Sigmoid colon (tissue), 7 donors: ENCODE data around the gene HTR6. TPM values are rescaled to one million over a fixed set of nuclear protein-coding genes. Genes with fewer than 3 reads are reported as not detected.

Source experiments
- DNase-seq: peaks from one replicate; pipeline ENCODE4 v3.0.0-alpha.2; 2019
- H3K27ac ChIP-seq, 4 donors: fragments of 200-600 bp; sonication (generic); one replicate each; pipeline ENCODE4 v1.5.1; 2016 to 2019; ENCODE audit warnings: mild to moderate bottlenecking in 1 of 4
- H3K27me3 ChIP-seq, 3 donors: fragments of 200-600 bp; sonication (generic); one replicate each; pipeline ENCODE4 v1.5.1; 2019; ENCODE audit warnings: mild to moderate bottlenecking in 1 of 3
- H3K36me3 ChIP-seq, 4 donors: fragments of 200-600 bp; sonication (generic); one replicate each; pipeline ENCODE4 v1.5.1; 2016 to 2019
- H3K4me1 ChIP-seq, 4 donors: fragments of 200-600 bp; sonication (generic); one replicate each; pipeline ENCODE4 v1.5.1; 2017 to 2019
- H3K4me3 ChIP-seq, 4 donors: fragments of 200-600 bp; sonication (generic); one replicate each; pipeline ENCODE4 v1.5.1; 2017 to 2019; ENCODE audit warnings: mild to moderate bottlenecking in 2 of 4, moderate library complexity in 1 of 4
- H3K9me3 ChIP-seq, 4 donors: fragments of 200-600 bp in 3 of 4; sonication (generic) in 3 of 4; one replicate each; pipeline versions ENCODE4 v1.5.1 to v1.6.1; 2013 to 2019
- CTCF ChIP-seq, 4 experiments: fragments of 450-650 bp in 3 of 4; fragments of 200-600 bp in 1 of 4; IDR thresholded peaks; one replicate each; pipeline ENCODE4 v1.5.1; 2016 to 2019; ENCODE audit warnings: antibody characterized with exemption in 4 of 4, mild to moderate bottlenecking in 3 of 4, moderate library complexity in 2 of 4
- EP300 ChIP-seq, 4 donors: sonication (generic); formaldehyde crosslinking; IDR thresholded peaks; one replicate each; pipeline ENCODE4 v1.6.1; 2017; ENCODE audit warnings: antibody characterized with exemption in 4 of 4
- POLR2A ChIP-seq, 2 donors: fragments of 450-650 bp; IDR thresholded peaks; one replicate each; pipeline ENCODE4 v1.6.1; 2016; ENCODE audit warnings: antibody characterized with exemption in 2 of 2, mild to moderate bottlenecking in 2 of 2, moderate library complexity in 2 of 2
- POLR2AphosphoS5 ChIP-seq, 4 donors: sonication (generic); formaldehyde crosslinking; IDR thresholded peaks; one replicate each; pipeline ENCODE4 v1.6.1; 2017; ENCODE audit warnings: antibody characterized with exemption in 4 of 4
- WGBS, 2 donors: extraction: QIAGEN DNeasy Blood & Tissue Kit; methylation state at CpG; one replicate each; pipeline ENCODE4 v1.1.7; 2013; 5-methylcytosine and 5-hydroxymethylcytosine counted together
- intact Hi-C: fragments of 100-400 bp; cut with DNase I; formaldehyde crosslinking; loops from one replicate; pipeline ENCODE4 v1.15.1; 2023
- polyA plus RNA-seq, 3 donors: library from polyadenylated mRNA; stranded (reverse); fragments of 200-250 nt; gene quantifications; one replicate each; pipeline ENCODE4 v1.2.3, GENCODE V29; 2013
- total RNA-seq, 4 donors: library from RNA; depleted of rRNA; stranded (reverse); fragments of >200 nt; gene quantifications; one replicate each; pipeline ENCODE4 v1.1.0, GENCODE V29; 2016
- donor health status: healthy with polysubstance abuse.
- donor health status: Bipolar disorder and iron deficiency.
- donor health status: healthy.

The HTR6 gene
- total and polyA plus RNA-seq, 7 donors: 0.15 TPM; not detected in 6

- no peak for DNase-seq
- H3K27ac ChIP-seq: no peak overlapping the region
- peaks cover 0 to 22% (median 4%) of the 10 kb centered on the region in 4 donors for H3K36me3 ChIP-seq
- peaks cover 0 to 8% (median 7%) of the 10 kb centered on the region in 4 donors for H3K4me1 ChIP-seq
- no peaks in the 10 kb centered on the region for H3K27me3 ChIP-seq
- H3K9me3 ChIP-seq: no peaks in the 10 kb centered on the region
- intact Hi-C loops: loop anchor here (2.0 kb wide), 1 partner anchor 45 kb away; no protein-coding TSS in a partner anchor
- no peak for TF ChIP-seq POLR2AphosphoS5 (IDR thresholded peaks at IDR 0.05)
- no peak for TF ChIP-seq EP300 (IDR thresholded peaks at IDR 0.05)
- no peak for TF ChIP-seq POLR2A (IDR thresholded peaks at IDR 0.05)
- TF ChIP-seq CTCF (IDR thresholded peaks at IDR 0.05): no peak
- no peak overlapping the region for H3K4me3 ChIP-seq
- 85 to 91% methylated on average over 4 of the region's 4 CpGs for WGBS, 2 donors
Measured at GRCh38 chr1:19705464-19705863, 40.8 kb downstream of the HTR6 start.

GRCh38 chr1:19706136-19706535 lies 41.5 kb downstream of the HTR6 start:
- H3K36me3 ChIP-seq: peaks cover 0 to 20% (median 0%) of the 10 kb centered on the region in 4 donors
- 93 to 97% methylated on average over 4 of the region's 4 CpGs for WGBS, 2 donors
- no peak for DNase-seq
- peaks cover 0 to 8% (median 7%) of the 10 kb centered on the region in 4 donors for H3K4me1 ChIP-seq
- H3K27ac ChIP-seq: no peak overlapping the region
- no peaks in the 10 kb centered on the region for H3K27me3 ChIP-seq
- H3K4me3 ChIP-seq: no peak overlapping the region
- no peaks in the 10 kb centered on the region for H3K9me3 ChIP-seq
- no peak for TF ChIP-seq CTCF (IDR thresholded peaks at IDR 0.05)
- TF ChIP-seq POLR2AphosphoS5 (IDR thresholded peaks at IDR 0.05): no peak
- intact Hi-C loops: no loop called here

- no peaks in the 10 kb centered on the region for H3K9me3 ChIP-seq
- no peak for TF ChIP-seq POLR2AphosphoS5 (IDR thresholded peaks at IDR 0.05)
- no peak for TF ChIP-seq CTCF (IDR thresholded peaks at IDR 0.05)
- TF ChIP-seq POLR2A (IDR thresholded peaks at IDR 0.05): no peak
- no peak for TF ChIP-seq EP300 (IDR thresholded peaks at IDR 0.05)
- no peaks in the 10 kb centered on the region for H3K27me3 ChIP-seq
- intact Hi-C loops: no loop called here
- DNase-seq: no peak
- no peak overlapping the region for H3K27ac ChIP-seq
- H3K36me3 ChIP-seq: peaks cover 0 to 31% (median 0%) of the 10 kb centered on the region in 4 donors
- no peak overlapping the region for H3K4me3 ChIP-seq
- H3K4me1 ChIP-seq: peaks cover 0 to 8% (median 7%) of the 10 kb centered on the region in 4 donors
- WGBS, 2 donors: 93 to 95% methylated on average over 8 of the region's 8 CpGs
Measured at GRCh38 chr1:19708567-19709110, 44.0 kb downstream of the HTR6 start.

- no peak for DNase-seq
- Histone ChIP-seq H3K36me3 (peaks cover 0 to 34% (median 0%) of the 10 kb centered on the region in 4 donors), H3K4me1 (peaks cover 0 to 5% (median 4%) of the 10 kb centered on the region in 4 donors), H3K4me3 (no peak overlapping the region), H3K27ac (no peak overlapping the region), H3K27me3 (no peaks in the 10 kb centered on the region), H3K9me3 (no peaks in the 10 kb centered on the region)
- TF ChIP-seq POLR2AphosphoS5 (IDR thresholded peaks at IDR 0.05): no peak
- no peak for TF ChIP-seq EP300 (IDR thresholded peaks at IDR 0.05)
- no peak for TF ChIP-seq POLR2A (IDR thresholded peaks at IDR 0.05)
- no peak for TF ChIP-seq CTCF (IDR thresholded peaks at IDR 0.05)
- WGBS, 2 donors: 92% methylated on average over 4 of the region's 4 CpGs
- intact Hi-C loops: no loop called here
Measured at GRCh38 chr1:19709260-19709793, 44.7 kb downstream of the HTR6 start.
